Parathyroid adenoma (tissue), 2 donors: Measurements from ENCODE around the gene PANX2.

Source experiments
- H2AFZ ChIP-seq: fragments of 300-600 bp; sonication (generic); one replicate; pipeline ENCODE4 v1.7.0; 2017; ENCODE audit warnings: antibody characterized with exemption, mild to moderate bottlenecking
- H3K27ac ChIP-seq: fragments of 300-600 bp; sonication (generic); one replicate; pipeline ENCODE4 v1.7.0; 2017
- H3K27me3 ChIP-seq: fragments of 300-600 bp; sonication (generic); one replicate; pipeline ENCODE4 v1.7.0; 2017; ENCODE audit warnings: low read length; ENCODE audit not compliant: control insufficient read depth, insufficient read depth
- H3K36me3 ChIP-seq: fragments of 300-600 bp; sonication (generic); one replicate; pipeline ENCODE4 v1.7.0; 2017; ENCODE audit warnings: low read length; ENCODE audit not compliant: control insufficient read depth, insufficient read depth
- H3K4me1 ChIP-seq: fragments of 300-600 bp; sonication (generic); one replicate; pipeline ENCODE4 v1.7.0; 2017; ENCODE audit warnings: control low read depth
- H3K4me2 ChIP-seq: fragments of 300-600 bp; sonication (generic); one replicate; pipeline ENCODE4 v1.7.0; 2017; ENCODE audit warnings: low read length
- H3K4me3 ChIP-seq: fragments of 300-600 bp; sonication (generic); one replicate; pipeline ENCODE4 v1.7.0; 2017; ENCODE audit warnings: low read depth, low read length
- H3K79me2 ChIP-seq: fragments of 300-600 bp; sonication (generic); one replicate; pipeline ENCODE4 v1.7.0; 2017; ENCODE audit warnings: control low read depth
- H3K9ac ChIP-seq: fragments of 300-600 bp; sonication (generic); one replicate; pipeline ENCODE4 v1.7.0; 2017; ENCODE audit warnings: mild to moderate bottlenecking
- H3K9me3 ChIP-seq: fragments of 300-600 bp; sonication (generic); one replicate; pipeline ENCODE4 v1.7.0; 2017; ENCODE audit warnings: low read length; ENCODE audit not compliant: control insufficient read depth
- TF ChIP-seq, protein P1 (sequence below): fragments of 300-600 bp; sonication (generic); IDR thresholded peaks from one replicate; pipeline ENCODE4 v1.7.0; 2017; ENCODE audit warnings: antibody characterized with exemption, mild to moderate bottlenecking
- donor health status: primary hyperparathyroidism.

PANX2 gene

DNA sequence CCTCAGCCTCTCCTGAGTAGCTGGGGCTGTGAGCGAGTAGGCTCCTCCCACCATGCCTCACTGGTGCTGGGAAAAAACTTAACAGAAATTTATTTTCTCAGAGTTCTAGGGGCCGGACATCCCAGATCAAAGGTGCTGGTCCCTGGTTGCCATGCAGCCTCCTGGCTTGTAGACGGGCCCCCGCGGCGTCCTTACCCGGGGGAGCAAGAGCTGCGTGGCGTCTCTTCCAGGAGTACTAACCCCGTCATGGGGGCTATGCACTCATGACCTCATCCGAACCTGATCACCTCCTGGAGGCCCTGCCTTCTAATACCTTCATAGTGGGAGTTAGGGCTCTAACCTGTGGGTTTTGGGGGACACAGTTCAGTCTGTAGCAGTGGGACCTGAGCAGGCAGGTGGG is 17.8 kb downstream of the PANX2 start:
- H3K4me1 ChIP-seq = peaks cover 3% of the 10 kb centered on the region
- no peak overlapping the region for H3K4me2 ChIP-seq
- no peaks in the 10 kb centered on the region for H3K27me3 ChIP-seq
- H3K36me3 ChIP-seq = no peaks in the 10 kb centered on the region
- H3K9ac ChIP-seq = no peak overlapping the region
- no peak overlapping the region for H3K27ac ChIP-seq
- no peak overlapping the region for H2AFZ ChIP-seq
- TF ChIP-seq, protein P1, sequence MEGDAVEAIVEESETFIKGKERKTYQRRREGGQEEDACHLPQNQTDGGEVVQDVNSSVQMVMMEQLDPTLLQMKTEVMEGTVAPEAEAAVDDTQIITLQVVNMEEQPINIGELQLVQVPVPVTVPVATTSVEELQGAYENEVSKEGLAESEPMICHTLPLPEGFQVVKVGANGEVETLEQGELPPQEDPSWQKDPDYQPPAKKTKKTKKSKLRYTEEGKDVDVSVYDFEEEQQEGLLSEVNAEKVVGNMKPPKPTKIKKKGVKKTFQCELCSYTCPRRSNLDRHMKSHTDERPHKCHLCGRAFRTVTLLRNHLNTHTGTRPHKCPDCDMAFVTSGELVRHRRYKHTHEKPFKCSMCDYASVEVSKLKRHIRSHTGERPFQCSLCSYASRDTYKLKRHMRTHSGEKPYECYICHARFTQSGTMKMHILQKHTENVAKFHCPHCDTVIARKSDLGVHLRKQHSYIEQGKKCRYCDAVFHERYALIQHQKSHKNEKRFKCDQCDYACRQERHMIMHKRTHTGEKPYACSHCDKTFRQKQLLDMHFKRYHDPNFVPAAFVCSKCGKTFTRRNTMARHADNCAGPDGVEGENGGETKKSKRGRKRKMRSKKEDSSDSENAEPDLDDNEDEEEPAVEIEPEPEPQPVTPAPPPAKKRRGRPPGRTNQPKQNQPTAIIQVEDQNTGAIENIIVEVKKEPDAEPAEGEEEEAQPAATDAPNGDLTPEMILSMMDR = no peak
- no peaks in the 10 kb centered on the region for H3K9me3 ChIP-seq
- H3K79me2 ChIP-seq = no peaks in the 10 kb centered on the region
- H3K4me3 ChIP-seq = no peak overlapping the region

DNA sequence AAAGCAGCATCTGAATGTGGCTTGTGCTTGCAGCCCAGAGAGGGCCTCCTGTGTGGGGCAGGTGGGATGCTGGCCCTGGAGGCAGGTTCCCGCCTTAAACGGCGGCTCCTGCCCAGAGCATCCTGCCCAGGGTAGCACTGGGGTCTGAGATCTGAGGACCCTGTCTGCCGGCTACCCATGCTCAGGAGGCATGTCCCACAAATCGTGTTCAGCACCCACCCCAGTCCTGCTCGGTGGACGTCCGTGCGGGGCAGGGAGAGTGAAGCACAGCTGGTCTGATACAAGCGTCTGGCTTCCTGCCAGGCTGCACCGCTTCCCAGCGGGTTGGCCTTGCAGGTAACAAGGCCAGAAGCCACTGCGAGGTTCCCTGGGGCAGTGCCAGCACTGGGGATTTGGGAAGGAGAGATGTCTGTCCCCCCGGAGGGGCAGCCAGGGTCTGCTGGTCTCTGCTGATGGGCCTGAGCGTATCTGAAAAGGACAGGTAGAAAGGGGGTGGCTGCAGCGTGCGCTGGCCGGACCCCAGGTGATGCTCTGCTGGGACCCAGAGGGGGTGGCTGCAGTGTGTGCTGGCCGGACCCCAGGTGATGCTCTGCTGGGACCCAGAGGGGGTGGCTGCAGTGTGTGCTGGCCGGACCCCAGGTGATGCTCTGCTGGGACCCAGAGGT is 18.8 kb downstream of the PANX2 start:
- H3K9ac ChIP-seq = no peak overlapping the region

DNA sequence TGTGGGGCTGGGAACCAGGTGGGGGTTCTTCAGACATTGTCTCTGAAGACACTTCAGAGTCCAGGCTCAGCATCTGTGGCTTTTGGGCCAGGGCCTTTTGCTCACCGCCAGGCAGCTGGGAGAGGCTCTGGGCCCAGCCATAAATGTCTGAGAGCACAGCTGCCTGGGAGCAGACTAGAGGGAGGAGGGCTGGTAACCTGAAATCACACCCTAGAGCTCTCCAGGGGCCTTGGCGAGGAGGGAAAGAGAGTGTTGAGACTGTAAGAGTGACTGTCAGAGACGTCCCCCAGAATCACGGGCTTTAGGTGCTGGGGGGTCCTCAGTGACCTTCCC is 19.3 kb downstream of the PANX2 start:
- Histone ChIP-seq H3K4me1 (peaks cover 3% of the 10 kb centered on the region), H3K9me3 (no peaks in the 10 kb centered on the region), H3K27ac (peak overlapping the region; percentile 60), H3K4me2 (peak overlapping the region; percentile 91), H3K36me3 (no peaks in the 10 kb centered on the region), H3K4me3 (peak overlapping the region; percentile 55), H2AFZ (no peak overlapping the region), H3K27me3 (no peaks in the 10 kb centered on the region), H3K9ac (no peak overlapping the region), H3K79me2 (no peaks in the 10 kb centered on the region)
- TF ChIP-seq, protein P1 = no peak

More for the DNA sequence above, 18.8 kb downstream of the PANX2 start:
- Histone ChIP-seq H3K27me3 (no peaks in the 10 kb centered on the region), H3K4me3 (peak overlapping the region; percentile 55), H3K9me3 (no peaks in the 10 kb centered on the region), H3K27ac (no peak overlapping the region), H3K4me2 (no peak overlapping the region), H3K4me1 (peaks cover 3% of the 10 kb centered on the region), H2AFZ (no peak overlapping the region), H3K79me2 (no peaks in the 10 kb centered on the region), H3K36me3 (no peaks in the 10 kb centered on the region)
- TF ChIP-seq, protein P1 = no peak

DNA sequence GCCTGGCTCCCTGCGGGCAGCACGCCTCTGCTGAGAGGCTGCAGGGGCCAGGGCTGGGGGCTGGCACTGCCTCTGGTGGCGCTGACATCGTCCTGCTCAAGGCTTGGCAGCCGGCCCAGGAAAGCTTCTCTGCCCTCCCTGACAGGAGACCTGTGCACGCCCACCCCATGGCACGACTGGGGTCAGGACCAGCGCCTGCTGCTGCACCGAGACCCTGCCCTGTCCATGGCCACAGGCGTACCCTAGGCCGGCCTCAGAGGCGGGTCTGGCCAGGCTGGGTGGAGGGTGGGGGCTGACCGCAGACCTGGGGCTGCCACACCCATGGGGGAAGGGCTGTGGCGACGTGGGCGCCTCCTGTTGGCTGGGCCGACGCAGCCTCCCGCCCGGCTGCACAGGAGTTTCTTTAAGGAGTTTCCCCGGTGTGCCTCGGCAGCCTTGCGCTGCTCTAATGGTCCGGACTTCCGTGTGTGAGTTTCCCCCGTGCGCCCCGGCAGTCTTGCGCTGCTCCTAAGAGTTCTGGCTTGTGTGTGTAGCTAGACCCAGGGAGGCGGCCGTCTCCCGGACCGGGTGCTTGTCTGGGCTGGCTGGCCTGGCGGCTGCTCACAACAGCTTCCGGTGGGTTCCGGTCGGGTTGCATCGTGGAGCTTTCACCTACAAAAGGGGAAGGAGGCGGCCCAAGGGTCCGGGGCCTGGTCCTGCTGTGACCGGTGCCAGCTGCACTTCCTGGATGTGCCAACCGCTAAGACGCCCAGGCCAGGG is 19.8 kb downstream of the PANX2 start:
- Histone ChIP-seq H3K4me2 (peak overlapping the region; percentile 91), H3K27me3 (no peaks in the 10 kb centered on the region), H3K4me1 (peaks cover 3% of the 10 kb centered on the region), H3K36me3 (no peaks in the 10 kb centered on the region), H3K27ac (peak overlapping the region; percentile 60), H3K9ac (no peak overlapping the region), H3K4me3 (peak overlapping the region; percentile 55), H3K9me3 (no peaks in the 10 kb centered on the region), H3K79me2 (no peaks in the 10 kb centered on the region), H2AFZ (peak overlapping the region; percentile 66)
- TF ChIP-seq, protein P1 = peak; percentile 36
